ENCODE data around the gene TLE4. TPM values are rescaled to one million over a fixed set of nuclear protein-coding genes. Genes with fewer than 3 reads are reported as not detected.

Gene TLE4
- total and polyA plus RNA-seq, 12 donors = 11.8 to 70.5 (median 42.9) TPM

DNA sequence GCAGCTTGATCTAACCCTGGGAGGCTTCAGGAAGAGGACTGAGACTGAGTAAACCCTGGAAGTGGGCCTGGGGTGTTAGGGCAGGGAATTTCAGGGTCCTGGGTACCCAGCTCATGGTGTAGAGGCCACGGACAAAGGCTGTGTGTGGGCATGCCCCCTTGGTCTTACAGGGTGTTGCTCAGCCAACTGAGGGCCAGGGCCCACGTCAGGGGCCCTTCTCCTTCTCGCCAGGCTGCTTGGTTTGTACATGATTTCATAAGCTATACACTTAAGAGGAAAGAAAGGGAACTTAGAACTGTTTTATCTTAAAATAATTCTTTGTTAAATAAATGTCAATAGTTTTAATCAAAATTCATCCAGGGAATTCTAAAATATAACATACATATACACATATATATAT lies 95.4 kb downstream of the TLE4 start:
- Histone ChIP-seq H3K27ac (no peak overlapping the region), H3K4me3 (no peak overlapping the region), H3K9me3 (replicated peaks in 1 of 3) (no peaks in the 10 kb centered on the region), H3K36me3 (replicated peaks in 1 of 2) (no peaks in the 10 kb centered on the region), H3K27me3 (no peaks in the 10 kb centered on the region), H3K4me1 (replicated peaks in 1 of 2) (peaks cover 0 to 7% of the 10 kb centered on the region in 2 donors)
- 86 to 95% (median 93%) methylated on average over 3 of the region's 3 CpGs for WGBS, 4 donors
- TF ChIP-seq POLR2A (IDR thresholded peaks at IDR 0.05) = no peak
- TF ChIP-seq, protein P1, sequence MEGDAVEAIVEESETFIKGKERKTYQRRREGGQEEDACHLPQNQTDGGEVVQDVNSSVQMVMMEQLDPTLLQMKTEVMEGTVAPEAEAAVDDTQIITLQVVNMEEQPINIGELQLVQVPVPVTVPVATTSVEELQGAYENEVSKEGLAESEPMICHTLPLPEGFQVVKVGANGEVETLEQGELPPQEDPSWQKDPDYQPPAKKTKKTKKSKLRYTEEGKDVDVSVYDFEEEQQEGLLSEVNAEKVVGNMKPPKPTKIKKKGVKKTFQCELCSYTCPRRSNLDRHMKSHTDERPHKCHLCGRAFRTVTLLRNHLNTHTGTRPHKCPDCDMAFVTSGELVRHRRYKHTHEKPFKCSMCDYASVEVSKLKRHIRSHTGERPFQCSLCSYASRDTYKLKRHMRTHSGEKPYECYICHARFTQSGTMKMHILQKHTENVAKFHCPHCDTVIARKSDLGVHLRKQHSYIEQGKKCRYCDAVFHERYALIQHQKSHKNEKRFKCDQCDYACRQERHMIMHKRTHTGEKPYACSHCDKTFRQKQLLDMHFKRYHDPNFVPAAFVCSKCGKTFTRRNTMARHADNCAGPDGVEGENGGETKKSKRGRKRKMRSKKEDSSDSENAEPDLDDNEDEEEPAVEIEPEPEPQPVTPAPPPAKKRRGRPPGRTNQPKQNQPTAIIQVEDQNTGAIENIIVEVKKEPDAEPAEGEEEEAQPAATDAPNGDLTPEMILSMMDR (IDR thresholded peaks at IDR 0.05) = no peak
- intact Hi-C loops (cut with DNase I) = no loop called here
- no peak for DNase-seq

DNA sequence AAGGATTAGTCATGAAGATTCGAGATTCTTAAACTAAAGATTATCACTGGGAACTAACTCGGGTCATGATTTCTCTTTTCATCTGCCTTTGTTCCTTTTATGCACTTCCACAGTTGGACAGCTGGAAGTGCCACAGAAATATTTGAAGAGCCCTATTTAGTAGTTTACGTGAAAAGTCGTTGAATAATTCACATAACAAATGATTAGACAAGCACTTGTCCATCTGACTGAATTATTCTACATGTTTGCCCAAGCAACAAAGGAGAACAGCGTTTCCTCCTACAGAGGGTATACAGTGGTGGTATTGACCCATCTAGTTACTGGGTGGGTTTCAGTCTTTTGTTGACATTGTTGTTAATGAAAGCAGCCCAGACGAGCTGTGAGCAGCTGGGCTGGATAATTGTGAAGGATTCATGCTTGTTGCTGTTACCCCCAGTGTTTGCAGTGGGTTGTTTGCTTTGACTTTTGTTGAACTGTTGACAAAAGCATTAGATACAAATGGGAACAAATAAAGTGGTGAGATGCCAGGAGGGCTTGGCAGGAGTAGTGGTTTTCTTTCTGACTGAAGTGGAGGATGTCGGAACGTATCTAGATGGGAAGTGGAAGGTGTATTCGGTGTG lies 96.2 kb downstream of the TLE4 start:
- no peaks in the 10 kb centered on the region for H3K9me3 ChIP-seq (replicated peaks in 1 of 3)
- no peak overlapping the region for H3K4me3 ChIP-seq
- no peak for TF ChIP-seq POLR2A (IDR thresholded peaks at IDR 0.05)
- TF ChIP-seq, protein P1 (IDR thresholded peaks at IDR 0.05) = no peak
- DNase-seq = no peak
- H3K4me1 ChIP-seq (replicated peaks in 1 of 2) = no peaks in the 10 kb centered on the region
- H3K27me3 ChIP-seq = no peaks in the 10 kb centered on the region
- 87 to 92% (median 88%) methylated on average over 9 of the region's 9 CpGs for WGBS, 4 donors
- no peaks in the 10 kb centered on the region for H3K36me3 ChIP-seq (replicated peaks in 1 of 2)
- H3K27ac ChIP-seq = no peak overlapping the region
- intact Hi-C loops (cut with DNase I) = no loop called here

DNA sequence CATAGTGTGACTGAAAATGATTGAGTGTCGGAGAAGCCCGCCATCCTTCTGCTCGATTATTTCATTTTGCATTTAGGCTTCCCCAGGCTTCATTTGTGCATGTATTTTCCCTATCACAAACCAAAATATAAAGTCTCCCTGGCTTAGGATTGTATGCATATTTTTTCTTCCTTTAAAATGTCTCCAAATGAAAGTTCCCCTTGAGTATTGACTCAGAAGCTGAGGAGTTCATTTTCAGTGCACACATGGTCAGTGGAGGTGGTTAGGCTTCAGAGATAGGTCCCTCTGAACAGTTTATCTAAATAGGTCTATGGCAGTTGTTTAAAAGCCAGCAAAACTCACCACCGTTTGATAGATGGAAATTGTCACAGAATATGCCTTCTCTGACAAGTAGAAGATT lies 97.2 kb downstream of the TLE4 start:
- Histone ChIP-seq H3K4me3 (no peak overlapping the region), H3K9me3 (replicated peaks in 1 of 3) (no peaks in the 10 kb centered on the region), H3K27ac (no peak overlapping the region), H3K4me1 (replicated peaks in 1 of 2) (no peaks in the 10 kb centered on the region), H3K27me3 (no peaks in the 10 kb centered on the region), H3K36me3 (replicated peaks in 1 of 2) (no peaks in the 10 kb centered on the region)
- no peak for DNase-seq
- WGBS, 4 donors = 84 to 94% (median 92%) methylated on average over 4 of the region's 4 CpGs
- intact Hi-C loops (cut with DNase I) = no loop called here
- TF ChIP-seq, protein P1 (IDR thresholded peaks at IDR 0.05) = no peak
- TF ChIP-seq POLR2A (IDR thresholded peaks at IDR 0.05) = no peak

DNA sequence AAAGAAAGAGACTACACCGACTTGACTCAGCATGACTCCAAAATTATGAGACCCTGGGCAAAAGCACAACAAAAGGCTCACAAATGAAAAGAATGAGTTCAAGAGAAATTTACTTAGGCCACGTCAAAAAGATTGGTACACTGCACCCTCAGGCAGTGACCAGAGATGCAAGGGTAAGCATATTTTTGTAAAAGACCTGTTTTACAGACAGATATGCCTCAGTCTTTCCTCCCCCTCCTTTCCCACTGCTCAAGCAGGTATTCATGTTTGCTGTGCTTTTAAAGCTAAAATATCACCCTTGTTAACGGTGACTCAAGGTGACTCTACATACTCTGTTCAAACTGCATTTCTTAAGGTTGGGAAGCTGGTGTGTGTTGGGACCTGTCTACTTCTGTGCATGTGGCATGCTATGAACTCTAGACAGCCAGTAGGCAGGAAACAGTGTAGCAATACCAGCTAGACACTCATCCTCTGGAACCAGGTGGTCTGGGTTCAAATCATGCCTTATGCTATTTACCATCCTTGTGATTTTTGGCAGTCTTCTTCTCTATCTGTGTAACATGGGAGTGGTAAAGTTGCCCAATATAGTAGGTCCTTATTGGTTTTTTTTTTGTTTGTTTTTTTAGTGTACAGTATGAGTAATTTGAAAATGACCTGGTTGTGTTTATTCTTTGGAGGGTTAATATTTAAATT lies 98.7 kb downstream of the TLE4 start:
- no peak for DNase-seq
- intact Hi-C loops (cut with DNase I) = no loop called here
- Histone ChIP-seq H3K27ac (no peak overlapping the region), H3K9me3 (replicated peaks in 1 of 3) (no peaks in the 10 kb centered on the region), H3K4me1 (replicated peaks in 1 of 2) (no peaks in the 10 kb centered on the region), H3K27me3 (no peaks in the 10 kb centered on the region), H3K36me3 (replicated peaks in 1 of 2) (no peaks in the 10 kb centered on the region), H3K4me3 (no peak overlapping the region)
- WGBS, 4 donors = 87 to 92% (median 91%) methylated on average over 3 of the region's 3 CpGs
- TF ChIP-seq, protein P1 (IDR thresholded peaks at IDR 0.05) = no peak
- no peak for TF ChIP-seq POLR2A (IDR thresholded peaks at IDR 0.05)
